H9 (cell line): ENCODE results near the gene NT5C2. TPM values are rescaled to one million over a fixed set of nuclear protein-coding genes. Genes with fewer than 3 reads are reported as not detected.

ENCODE experiments used
- DNase-seq: peaks from one replicate; pipeline ENCODE4 v3.0.0-alpha.2; 2017
- H2AFZ ChIP-seq: one replicate; pipeline ENCODE4 v1.6.1; 2013; ENCODE audit warnings: mild to moderate bottlenecking, low read length, control low read depth, moderate library complexity
- H2AK5ac ChIP-seq: 2 replicates; pipeline ENCODE4 v1.6.1; 2013; ENCODE audit warnings: low read length, control low read depth, mixed read lengths; ENCODE audit not compliant: insufficient read length
- H2BK120ac ChIP-seq: one replicate; pipeline ENCODE4 v1.6.1; 2013; ENCODE audit warnings: low read depth, mild to moderate bottlenecking, low read length, control low read depth, inconsistent platforms; ENCODE audit not compliant: poor library complexity, severe bottlenecking
- H2BK12ac ChIP-seq: 2 replicates; pipeline ENCODE4 v1.6.1; 2013; ENCODE audit warnings: low read length, control low read depth, mixed read lengths, low read depth; ENCODE audit not compliant: insufficient read length
- H2BK15ac ChIP-seq: 2 replicates; pipeline ENCODE4 v1.6.1; 2013; ENCODE audit warnings: low read depth, low read length, control low read depth
- H2BK20ac ChIP-seq: one replicate; pipeline ENCODE4 v1.6.1; 2013; ENCODE audit warnings: low read depth, mild to moderate bottlenecking, low read length, control low read depth, inconsistent platforms; ENCODE audit not compliant: poor library complexity, severe bottlenecking
- H2BK5ac ChIP-seq: 2 replicates; pipeline ENCODE4 v1.6.1; 2013; ENCODE audit warnings: low read length, control low read depth, mixed read lengths; ENCODE audit not compliant: insufficient read length
- H3K14ac ChIP-seq: 2 replicates; pipeline ENCODE4 v1.6.1; 2013; ENCODE audit warnings: low read length, control low read depth; ENCODE audit not compliant: insufficient read depth
- H3K18ac ChIP-seq: 2 replicates; pipeline ENCODE4 v1.6.1; 2013; ENCODE audit warnings: low read depth, mild to moderate bottlenecking, mixed read lengths, low read length, control low read depth; ENCODE audit not compliant: insufficient read length
- H3K23ac ChIP-seq: 2 replicates; pipeline ENCODE4 v1.6.1; 2013; ENCODE audit warnings: low read length, control low read depth, mixed read lengths, low read depth; ENCODE audit not compliant: insufficient read length
- H3K23me2 ChIP-seq: 2 replicates; pipeline ENCODE4 v1.6.1; 2013; ENCODE audit warnings: low read depth, mild to moderate bottlenecking, mixed read lengths, low read length, control low read depth; ENCODE audit not compliant: insufficient read length, poor library complexity, severe bottlenecking
- H3K27ac ChIP-seq: 2 replicates; pipeline ENCODE4 v1.5.1; 2013; ENCODE audit warnings: low read length, control low read depth, mixed read lengths, low read depth; ENCODE audit not compliant: insufficient read length
- H3K27me3 ChIP-seq: 2 replicates; pipeline ENCODE4 v1.6.1; 2013; ENCODE audit warnings: low read length, control low read depth, inconsistent platforms; ENCODE audit not compliant: insufficient read depth
- H3K4ac ChIP-seq: 2 replicates; pipeline ENCODE4 v1.6.1; 2013; ENCODE audit warnings: low read depth, mild to moderate bottlenecking, control low read depth, inconsistent platforms, low read length, moderate library complexity
- H3K4me1 ChIP-seq: 2 replicates; pipeline ENCODE4 v1.6.1; 2013; ENCODE audit warnings: low read length, control low read depth, inconsistent platforms; ENCODE audit not compliant: insufficient read depth
- H3K4me2 ChIP-seq: 2 replicates; pipeline ENCODE4 v1.6.1; 2013; ENCODE audit warnings: low read length, control low read depth, mixed read lengths; ENCODE audit not compliant: insufficient read length, insufficient read depth
- H3K56ac ChIP-seq: 2 replicates; pipeline ENCODE4 v1.6.1; 2013; ENCODE audit warnings: low read depth, mild to moderate bottlenecking, mixed read lengths, low read length, control low read depth; ENCODE audit not compliant: insufficient read length
- H3K79me1 ChIP-seq: 2 replicates; pipeline ENCODE4 v1.6.1; 2013; ENCODE audit warnings: low read depth, mild to moderate bottlenecking, moderate library complexity, low read length, control low read depth, inconsistent platforms; ENCODE audit not compliant: insufficient read depth, poor library complexity, severe bottlenecking
- H3K79me2 ChIP-seq: 2 replicates; pipeline ENCODE4 v1.6.1; 2013; ENCODE audit warnings: low read length, control low read depth, inconsistent platforms; ENCODE audit not compliant: insufficient read depth
- H3K9ac ChIP-seq: 2 replicates; pipeline ENCODE4 v1.6.1; 2013; ENCODE audit warnings: low read length, control low read depth, mixed read lengths; ENCODE audit not compliant: insufficient read length; ENCODE audit errors: extremely low read depth
- H3K9me3 ChIP-seq: one replicate; pipeline ENCODE4 v1.6.1; 2013; ENCODE audit warnings: low read depth, low read length, inconsistent platforms; ENCODE audit not compliant: control insufficient read depth
- H3T11ph ChIP-seq: one replicate; pipeline ENCODE4 v1.6.1; 2013; ENCODE audit warnings: mild to moderate bottlenecking, low read length, control low read depth, inconsistent platforms
- H4K20me1 ChIP-seq: one replicate; pipeline ENCODE4 v1.6.1; 2013; ENCODE audit not compliant: control insufficient read depth, insufficient read length, insufficient read depth
- H4K5ac ChIP-seq: 2 replicates; pipeline ENCODE4 v1.6.1; 2013; ENCODE audit warnings: low read depth, mild to moderate bottlenecking, mixed read lengths, low read length, control low read depth; ENCODE audit not compliant: insufficient read length
- H4K8ac ChIP-seq: replicated peaks from 2 replicates; pipeline ENCODE4 v1.6.1; 2013; ENCODE audit warnings: low read length, control low read depth, mixed read lengths, low read depth; ENCODE audit not compliant: insufficient read length
- H4K91ac ChIP-seq: 2 replicates; pipeline ENCODE4 v1.6.1; 2013; ENCODE audit warnings: low read depth, mild to moderate bottlenecking, moderate library complexity, mixed read lengths, low read length, control low read depth; ENCODE audit not compliant: insufficient read length
- H3K27ac Mint-ChIP-seq, 3 experiments: 2 replicates in 2 of 3; 3 replicates in 1 of 3; pipeline ENCODE4 v1.8.0; 2020 to 2021; ENCODE audit warnings: mixed read lengths in 3 of 3, mild to moderate bottlenecking in 1 of 3, moderate library complexity in 1 of 3
- H3K27me3 Mint-ChIP-seq: 2 replicates; pipeline ENCODE4 v1.8.0; 2021; ENCODE audit warnings: low read depth, mild to moderate bottlenecking, moderate library complexity, mixed read lengths
- H3K36me3 Mint-ChIP-seq, 3 experiments: 2 replicates in 2 of 3; 3 replicates in 1 of 3; pipeline ENCODE4 v1.8.0; 2020 to 2021; ENCODE audit warnings: low read depth in 3 of 3, mixed read lengths in 3 of 3; ENCODE audit not compliant: insufficient read depth in 1 of 3
- H3K4me1 Mint-ChIP-seq, 2 experiments: 2 replicates each; pipeline ENCODE4 v1.8.0; 2020; ENCODE audit warnings: mixed read lengths in 2 of 2
- H3K4me3 Mint-ChIP-seq, 2 experiments: 2 replicates in 1 of 2; 3 replicates in 1 of 2; pipeline ENCODE4 v1.8.0; 2020 to 2021; ENCODE audit warnings: mild to moderate bottlenecking in 2 of 2, mixed read lengths in 2 of 2, moderate library complexity in 1 of 2
- H3K9me3 Mint-ChIP-seq, 2 experiments: 2 replicates in 1 of 2; 3 replicates in 1 of 2; pipeline ENCODE4 v1.8.0; 2020; ENCODE audit warnings: mild to moderate bottlenecking in 2 of 2, mixed read lengths in 2 of 2, moderate library complexity in 1 of 2
- WGBS: extraction: QIAGEN DNeasy Blood & Tissue Kit; methylation state at CpG from one replicate; pipeline ENCODE4 v1.1.7; 2013; ENCODE audit warnings: missing lambda C conversion rate, low lambda C conversion rate, mixed read lengths; ENCODE audit not compliant: insufficient read length; ENCODE audit errors: extremely low coverage; 5-methylcytosine and 5-hydroxymethylcytosine counted together
- total RNA-seq: library from RNA; stranded (reverse); gene quantifications from 2 replicates; pipeline ENCODE4 v1.2.1, GENCODE V29; 2021
- TF ChIP-seq, protein P1 (sequence below): fragments of 200-600 bp; sonication (generic); conservative IDR thresholded peaks from 3 replicates; pipeline ENCODE4 v1.8.0; 2021; ENCODE audit warnings: antibody characterized with exemption, mild to moderate bottlenecking

Gene NT5C2
- total RNA-seq, 1 experiment from 2014 or later = 69.6 TPM

DNA sequence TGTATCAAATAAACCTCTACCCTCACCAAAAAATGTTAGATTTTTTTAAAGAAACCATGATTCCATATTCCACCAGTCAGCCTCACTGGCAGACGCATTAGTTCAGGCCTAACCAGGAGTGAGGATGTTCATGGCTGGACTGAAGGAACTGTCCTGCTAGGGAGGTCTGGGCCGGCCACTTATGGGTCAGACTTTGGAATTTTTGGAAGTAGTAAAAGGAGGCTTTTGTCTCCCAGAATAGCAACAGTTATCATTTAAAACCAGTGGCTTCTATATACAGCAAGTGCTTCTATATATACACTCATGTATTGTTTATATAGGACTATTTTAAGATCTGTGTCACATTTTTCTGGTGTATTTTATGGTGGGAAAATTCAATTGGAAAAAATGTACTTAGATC is 154.5 kb downstream of the NT5C2 start:
- H4K8ac ChIP-seq = no peak overlapping the region
- no peak overlapping the region for H2AK5ac ChIP-seq
- H3K56ac ChIP-seq = no peak overlapping the region
- H2BK20ac ChIP-seq = no peak overlapping the region
- H3K27ac ChIP-seq = no peak overlapping the region
- no peak overlapping the region for H3K18ac ChIP-seq
- no peak overlapping the region for H2BK5ac ChIP-seq
- TF ChIP-seq, protein P1, sequence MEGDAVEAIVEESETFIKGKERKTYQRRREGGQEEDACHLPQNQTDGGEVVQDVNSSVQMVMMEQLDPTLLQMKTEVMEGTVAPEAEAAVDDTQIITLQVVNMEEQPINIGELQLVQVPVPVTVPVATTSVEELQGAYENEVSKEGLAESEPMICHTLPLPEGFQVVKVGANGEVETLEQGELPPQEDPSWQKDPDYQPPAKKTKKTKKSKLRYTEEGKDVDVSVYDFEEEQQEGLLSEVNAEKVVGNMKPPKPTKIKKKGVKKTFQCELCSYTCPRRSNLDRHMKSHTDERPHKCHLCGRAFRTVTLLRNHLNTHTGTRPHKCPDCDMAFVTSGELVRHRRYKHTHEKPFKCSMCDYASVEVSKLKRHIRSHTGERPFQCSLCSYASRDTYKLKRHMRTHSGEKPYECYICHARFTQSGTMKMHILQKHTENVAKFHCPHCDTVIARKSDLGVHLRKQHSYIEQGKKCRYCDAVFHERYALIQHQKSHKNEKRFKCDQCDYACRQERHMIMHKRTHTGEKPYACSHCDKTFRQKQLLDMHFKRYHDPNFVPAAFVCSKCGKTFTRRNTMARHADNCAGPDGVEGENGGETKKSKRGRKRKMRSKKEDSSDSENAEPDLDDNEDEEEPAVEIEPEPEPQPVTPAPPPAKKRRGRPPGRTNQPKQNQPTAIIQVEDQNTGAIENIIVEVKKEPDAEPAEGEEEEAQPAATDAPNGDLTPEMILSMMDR = no peak
- H2BK120ac ChIP-seq = no peak overlapping the region
- H4K5ac ChIP-seq = no peak overlapping the region
- H3K36me3 Mint-ChIP-seq = no peaks in the 10 kb centered on the region
- WGBS = no CpG with 5 or more reads among the region's 2 CpGs
- H3K27me3 Mint-ChIP-seq = peaks cover 2% of the 10 kb centered on the region; the same call in 1 of the 2 replicates
- no peak overlapping the region for H3K27ac Mint-ChIP-seq
- H3K4ac ChIP-seq = no peak overlapping the region
- H3K9me3 Mint-ChIP-seq = no peaks in the 10 kb centered on the region
- peaks cover 30 to 33% of the 10 kb centered on the region in 2 experiments for H3K4me1 Mint-ChIP-seq
- H3K27me3 ChIP-seq = no peaks in the 10 kb centered on the region
- H3K4me2 ChIP-seq = no peak overlapping the region
- no peak overlapping the region for H3T11ph ChIP-seq
- no peak overlapping the region for H3K14ac ChIP-seq
- no peaks in the 10 kb centered on the region for H3K79me2 ChIP-seq
- no peaks in the 10 kb centered on the region for H3K23me2 ChIP-seq
- H2AFZ ChIP-seq = no peak overlapping the region
- H4K20me1 ChIP-seq = no peaks in the 10 kb centered on the region
- no peak overlapping the region for H3K23ac ChIP-seq
- no peak overlapping the region for H3K9ac ChIP-seq
- H2BK12ac ChIP-seq = no peak overlapping the region
- H3K4me1 ChIP-seq = peaks cover 7% of the 10 kb centered on the region
- no peak overlapping the region for H4K91ac ChIP-seq
- no peak overlapping the region for H2BK15ac ChIP-seq
- DNase-seq = no peak
- no peaks in the 10 kb centered on the region for H3K9me3 ChIP-seq
- no peak overlapping the region for H3K4me3 Mint-ChIP-seq
- no peaks in the 10 kb centered on the region for H3K79me1 ChIP-seq

Other genes starting within 250 kb of the NT5C2 start
- gene RPEL1, start 52.6 kb upstream of the NT5C2 start, total RNA-seq = 0.13 TPM in 1 of 2 replicates, not detected in the other
- gene INA, start 83.9 kb upstream of the NT5C2 start, total RNA-seq = 14.0 and 14.3 TPM in 2 replicates
- gene PCGF6, start 157.9 kb upstream of the NT5C2 start, total RNA-seq = 23.5 and 24.4 TPM in 2 replicates
- 8.3 and 8.5 TPM in 2 replicates for gene TAF5, start 174.7 kb upstream of the NT5C2 start, total RNA-seq
- 335 and 338 TPM in 2 replicates for gene ATP5MK, start 203.2 kb upstream of the NT5C2 start, total RNA-seq
- gene PDCD11, start 203.4 kb upstream of the NT5C2 start, total RNA-seq = 86.3 and 99.5 TPM in 2 replicates